ENCODE data around the gene STK36.
A peak's percentile ranks its signal among the peaks of the same experiment; 100 is the strongest.

STK36 gene, protein sequence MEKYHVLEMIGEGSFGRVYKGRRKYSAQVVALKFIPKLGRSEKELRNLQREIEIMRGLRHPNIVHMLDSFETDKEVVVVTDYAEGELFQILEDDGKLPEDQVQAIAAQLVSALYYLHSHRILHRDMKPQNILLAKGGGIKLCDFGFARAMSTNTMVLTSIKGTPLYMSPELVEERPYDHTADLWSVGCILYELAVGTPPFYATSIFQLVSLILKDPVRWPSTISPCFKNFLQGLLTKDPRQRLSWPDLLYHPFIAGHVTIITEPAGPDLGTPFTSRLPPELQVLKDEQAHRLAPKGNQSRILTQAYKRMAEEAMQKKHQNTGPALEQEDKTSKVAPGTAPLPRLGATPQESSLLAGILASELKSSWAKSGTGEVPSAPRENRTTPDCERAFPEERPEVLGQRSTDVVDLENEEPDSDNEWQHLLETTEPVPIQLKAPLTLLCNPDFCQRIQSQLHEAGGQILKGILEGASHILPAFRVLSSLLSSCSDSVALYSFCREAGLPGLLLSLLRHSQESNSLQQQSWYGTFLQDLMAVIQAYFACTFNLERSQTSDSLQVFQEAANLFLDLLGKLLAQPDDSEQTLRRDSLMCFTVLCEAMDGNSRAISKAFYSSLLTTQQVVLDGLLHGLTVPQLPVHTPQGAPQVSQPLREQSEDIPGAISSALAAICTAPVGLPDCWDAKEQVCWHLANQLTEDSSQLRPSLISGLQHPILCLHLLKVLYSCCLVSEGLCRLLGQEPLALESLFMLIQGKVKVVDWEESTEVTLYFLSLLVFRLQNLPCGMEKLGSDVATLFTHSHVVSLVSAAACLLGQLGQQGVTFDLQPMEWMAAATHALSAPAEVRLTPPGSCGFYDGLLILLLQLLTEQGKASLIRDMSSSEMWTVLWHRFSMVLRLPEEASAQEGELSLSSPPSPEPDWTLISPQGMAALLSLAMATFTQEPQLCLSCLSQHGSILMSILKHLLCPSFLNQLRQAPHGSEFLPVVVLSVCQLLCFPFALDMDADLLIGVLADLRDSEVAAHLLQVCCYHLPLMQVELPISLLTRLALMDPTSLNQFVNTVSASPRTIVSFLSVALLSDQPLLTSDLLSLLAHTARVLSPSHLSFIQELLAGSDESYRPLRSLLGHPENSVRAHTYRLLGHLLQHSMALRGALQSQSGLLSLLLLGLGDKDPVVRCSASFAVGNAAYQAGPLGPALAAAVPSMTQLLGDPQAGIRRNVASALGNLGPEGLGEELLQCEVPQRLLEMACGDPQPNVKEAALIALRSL (N-terminal part only)

GRCh38 chr2:218671654-218672566, at the start of gene STK36, which contains the start of gene RNF25:
STK36 (plus strand) TSS chr2:218672086; CDS start chr2:218672830, 744 bp downstream.
RNF25 (minus strand) TSS chr2:218672002; CDS start chr2:218671970, 32 bp downstream.
- DNase-seq = peak; percentile 40

DNA sequence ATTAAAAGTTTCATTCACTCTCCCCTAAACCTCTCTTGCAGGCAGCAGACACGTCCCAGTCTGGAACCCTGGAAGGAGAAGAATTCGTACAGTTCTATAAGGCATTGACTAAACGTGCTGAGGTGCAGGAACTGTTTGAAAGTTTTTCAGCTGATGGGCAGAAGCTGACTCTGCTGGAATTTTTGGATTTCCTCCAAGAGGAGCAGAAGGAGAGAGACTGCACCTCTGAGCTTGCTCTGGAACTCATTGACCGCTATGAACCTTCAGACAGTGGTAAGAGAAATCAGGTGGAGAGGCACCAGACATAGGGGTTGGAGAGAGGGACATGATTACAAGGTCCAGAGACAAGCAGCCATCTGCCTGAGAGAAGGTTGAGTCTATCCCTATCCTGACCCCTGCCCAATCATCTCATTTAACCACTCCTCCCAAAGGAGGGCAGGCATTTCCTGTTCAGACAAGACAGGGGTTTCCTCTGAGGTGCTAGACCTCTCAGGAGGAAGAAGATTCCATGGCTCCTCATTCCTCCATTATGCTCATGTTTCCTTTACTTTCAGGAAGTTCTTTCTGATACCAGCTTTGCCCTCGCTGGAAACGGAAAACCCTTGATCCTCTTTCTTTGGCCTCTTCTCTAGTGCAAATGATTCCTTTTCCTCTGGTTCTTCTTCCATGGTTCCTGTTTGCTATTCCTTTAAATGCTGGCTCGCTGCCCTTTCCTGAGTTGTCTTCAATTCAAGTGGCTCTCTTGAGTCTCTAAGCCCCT, 49.1 kb upstream of the STK36 start:
- no peak for DNase-seq

GRCh38 chr2:218623366-218623705, 48.5 kb upstream of the STK36 start:
- no peak for DNase-seq

GRCh38 chr2:218626369-218626768, 45.5 kb upstream of the STK36 start:
- no peak for DNase-seq

DNA sequence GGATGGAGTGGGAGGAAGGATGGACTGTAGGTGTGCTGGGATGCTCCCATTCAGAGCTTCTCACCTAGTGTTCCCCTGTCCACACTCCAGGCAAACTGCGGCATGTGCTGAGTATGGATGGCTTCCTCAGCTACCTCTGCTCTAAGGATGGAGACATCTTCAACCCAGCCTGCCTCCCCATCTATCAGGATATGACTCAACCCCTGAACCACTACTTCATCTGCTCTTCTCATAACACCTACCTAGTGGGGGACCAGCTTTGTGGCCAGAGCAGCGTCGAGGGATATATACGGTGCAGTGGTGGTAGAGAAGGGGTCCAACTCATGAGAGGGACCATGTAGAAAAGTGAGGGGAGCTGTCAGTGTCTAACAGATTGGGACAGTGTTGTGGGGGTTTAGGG, 43.9 kb upstream of the STK36 start:
- no peak for DNase-seq

GRCh38 chr2:218631837-218632236, 40.0 kb upstream of the STK36 start:
- no peak for DNase-seq

DNA sequence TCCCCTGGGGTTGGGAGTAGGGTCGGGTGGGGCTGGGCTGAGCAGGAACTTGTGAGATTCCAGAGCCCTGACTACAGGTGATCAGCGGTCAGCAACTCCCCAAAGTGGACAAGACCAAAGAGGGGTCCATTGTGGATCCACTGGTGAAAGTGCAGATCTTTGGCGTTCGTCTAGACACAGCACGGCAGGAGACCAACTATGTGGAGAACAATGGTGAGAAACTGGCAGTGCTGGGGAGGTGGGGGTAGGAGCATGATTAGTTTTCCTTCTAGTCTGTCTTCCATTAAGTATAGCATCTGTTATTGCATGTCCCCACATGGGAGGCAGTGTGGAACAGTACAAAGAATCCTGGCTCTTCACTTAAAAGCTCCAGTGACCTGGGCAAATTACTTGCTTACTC, 36.2 kb upstream of the STK36 start:
- DNase-seq = no peak

- DNase-seq = no peak
Observed at GRCh38 chr2:218638372-218638771, 33.5 kb upstream of the STK36 start.

DNA sequence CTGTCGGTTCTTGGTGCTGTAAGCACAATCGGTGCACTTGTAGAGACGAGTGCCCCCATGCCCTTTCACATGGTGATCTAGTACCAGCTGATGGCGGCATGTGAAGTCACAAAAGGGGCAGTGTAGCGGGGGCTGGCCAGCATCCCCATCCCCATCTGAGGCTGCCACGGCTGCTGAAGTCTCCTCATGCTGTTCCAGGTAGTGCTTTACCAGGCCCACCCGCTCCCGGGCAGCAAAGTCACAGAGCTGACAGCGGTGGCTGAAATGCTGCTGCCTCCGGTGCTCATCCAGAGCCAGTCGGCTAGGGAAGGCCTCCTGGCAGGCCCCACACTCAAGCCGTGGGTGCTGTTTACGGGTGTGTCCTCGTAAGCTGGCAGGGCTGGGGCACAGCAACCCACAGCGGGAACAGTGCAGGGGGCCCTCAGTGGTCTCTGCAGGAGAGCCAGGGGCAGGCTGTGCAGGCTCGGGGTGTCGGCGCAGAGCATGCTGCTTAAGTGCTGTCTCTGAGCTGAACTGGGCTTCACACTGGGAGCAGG, 29.7 kb upstream of the STK36 start:
- DNase-seq = no peak

- DNase-seq = no peak
Observed at GRCh38 chr2:218642786-218643185, 29.1 kb upstream of the STK36 start.

GRCh38 chr2:218643751-218644310, 28.1 kb upstream of the STK36 start:
- no peak for DNase-seq

- no peak for DNase-seq
Observed at GRCh38 chr2:218644721-218645120, 27.2 kb upstream of the STK36 start.

GRCh38 chr2:218645126-218645525, 26.8 kb upstream of the STK36 start:
- DNase-seq = no peak

- no peak for DNase-seq
Observed at GRCh38 chr2:218648088-218648786, 23.6 kb upstream of the STK36 start.

DNA sequence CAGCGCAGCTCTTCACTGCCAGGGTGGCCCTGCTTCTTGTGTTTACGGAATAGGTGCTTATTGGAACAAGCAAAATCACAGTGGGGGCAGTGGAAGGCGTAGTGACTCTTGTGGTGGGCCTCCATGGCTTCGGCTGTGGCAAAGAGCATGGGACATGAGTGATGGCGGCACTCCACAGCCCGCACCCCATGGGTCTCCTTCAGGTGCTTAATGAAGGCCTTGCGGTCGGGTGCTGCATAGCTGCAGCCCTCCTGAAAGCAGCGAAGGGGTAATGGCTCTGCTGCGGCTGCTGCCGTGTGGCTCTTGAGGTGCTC, 23.1 kb upstream of the STK36 start:
- DNase-seq = no peak

- DNase-seq = no peak
Observed at GRCh38 chr2:218655751-218656150, 16.1 kb upstream of the STK36 start.

DNA sequence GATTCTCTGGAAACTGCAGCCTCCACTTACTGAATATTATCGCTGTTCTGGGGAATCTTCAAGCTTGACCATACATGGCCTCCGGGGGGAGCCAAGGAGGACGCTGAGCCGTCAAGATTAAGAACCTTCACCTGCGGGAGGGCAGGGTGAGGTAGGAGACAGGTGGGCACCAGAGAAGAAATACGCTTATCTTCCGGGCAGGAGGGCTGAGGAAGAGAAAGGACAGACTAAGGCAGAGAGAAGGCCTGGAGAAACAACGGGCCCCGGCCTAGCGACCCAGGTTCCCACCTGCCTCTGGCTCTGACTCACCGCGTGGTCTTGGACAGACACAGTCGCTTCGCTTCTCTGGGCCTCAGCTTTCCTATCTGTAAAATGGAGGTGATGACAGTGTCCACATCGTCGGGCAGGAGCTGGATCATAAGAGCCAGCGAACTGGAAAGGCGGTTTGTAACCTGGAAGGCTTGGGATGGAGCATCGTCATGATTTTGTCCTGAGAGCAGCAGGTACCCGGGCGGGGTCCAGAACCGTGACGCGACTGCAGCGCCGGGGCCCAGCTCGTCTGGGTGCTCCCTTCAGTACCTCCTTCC, 13.1 kb upstream of the STK36 start:
- no peak for DNase-seq

GRCh38 chr2:218659258-218659987, 12.5 kb upstream of the STK36 start, which contains the start of the genes BCS1L and ZNF142:
BCS1L (plus strand) TSS chr2:218659683; CDS start chr2:218660988, 1,305 bp downstream.
ZNF142 (minus strand) TSS chr2:218659623; CDS start chr2:218656429, 3,194 bp downstream.
- peak; percentile 54 for DNase-seq

GRCh38 chr2:218659988-218660358, 11.9 kb upstream of the STK36 start:
- DNase-seq = no peak
